ENCODE data around the gene HMGN5. TPM values are rescaled to one million over a fixed set of nuclear protein-coding genes. Genes with fewer than 3 reads are reported as not detected.

The HMGN5 gene
- 0.39 and 0.73 TPM in 2 replicates for total RNA-seq

GRCh38 chrX:81201671-81202455 lies at the start of gene HMGN5, which contains the start of gene SH3BGRL:
Gene HMGN5, minus strand, starts transcription at chrX:81201913. Its CDS starts 80,364 bp downstream, at chrX:81121549.
Gene SH3BGRL, plus strand, starts transcription at chrX:81202102. Its CDS starts 99 bp downstream, at chrX:81202201.

Other genes with a start within 250 kb of the HMGN5 start
- 26.4 and 38.6 TPM in 2 replicates for gene SH3BGRL, start 189 bp upstream of the HMGN5 start, total RNA-seq

All from subcutaneous preadipocyte (primary cell).